Dermis microvascular lymphatic vessel endothelial cell (primary cell): Measurements from ENCODE around the gene KHDRBS2. TPM values are rescaled to one million over a fixed set of nuclear protein-coding genes. Genes with fewer than 3 reads are reported as not detected.

Experiments
- DNase-seq, 2 donors: peaks; one replicate each; pipeline versions ENCODE4 v3.0.0 to v3.0.0-alpha.2; 2010; ENCODE audit warnings: low read depth in 2 of 2
- total RNA-seq: library from RNA; depleted of rRNA; stranded (reverse); fragments of >200 nt; gene quantifications from 2 replicates; pipeline ENCODE4 v1.2.1, GENCODE V29; 2014

Gene KHDRBS2
- total RNA-seq, 1 donor from 2014 or later: not detected

DNA sequence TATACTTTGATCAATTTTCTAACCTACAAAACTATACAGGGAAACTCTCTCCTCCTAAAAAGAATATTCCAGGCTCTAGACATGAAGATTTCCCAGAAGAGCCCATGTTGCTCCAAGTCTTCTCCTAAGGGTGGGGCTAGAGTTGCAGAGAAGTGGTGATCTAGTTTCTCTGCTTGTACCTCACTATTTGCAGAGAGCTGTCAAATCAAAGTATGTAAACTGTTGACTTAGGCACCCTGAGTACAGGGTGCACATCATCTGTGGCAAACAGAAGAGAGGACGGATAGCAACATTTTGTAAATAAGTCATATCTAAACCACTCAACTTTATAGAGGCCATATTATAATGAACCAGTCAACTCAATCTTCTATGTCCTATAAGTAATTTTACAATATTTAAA is 250.1 kb downstream of the KHDRBS2 start:
- no peak for DNase-seq

DNA sequence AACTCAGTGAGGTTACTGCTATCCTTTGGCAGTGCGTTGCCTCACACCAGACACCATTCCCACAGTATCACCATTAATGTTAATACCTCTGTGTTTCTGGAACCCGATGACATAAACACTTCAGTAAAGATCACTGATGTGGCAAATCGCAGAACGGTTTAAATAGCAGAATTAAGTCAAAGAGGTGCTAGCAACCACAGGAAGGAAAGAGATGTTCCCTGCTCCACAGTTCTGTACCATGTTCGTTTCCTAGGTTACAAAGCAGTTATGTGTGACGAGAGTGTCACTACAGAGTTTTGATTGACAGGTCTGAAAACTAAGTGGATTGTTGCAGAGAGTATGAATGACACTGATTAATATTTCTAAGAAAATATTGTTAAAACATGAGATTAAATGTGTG is 272.3 kb downstream of the KHDRBS2 start:
- DNase-seq: no peak

DNA sequence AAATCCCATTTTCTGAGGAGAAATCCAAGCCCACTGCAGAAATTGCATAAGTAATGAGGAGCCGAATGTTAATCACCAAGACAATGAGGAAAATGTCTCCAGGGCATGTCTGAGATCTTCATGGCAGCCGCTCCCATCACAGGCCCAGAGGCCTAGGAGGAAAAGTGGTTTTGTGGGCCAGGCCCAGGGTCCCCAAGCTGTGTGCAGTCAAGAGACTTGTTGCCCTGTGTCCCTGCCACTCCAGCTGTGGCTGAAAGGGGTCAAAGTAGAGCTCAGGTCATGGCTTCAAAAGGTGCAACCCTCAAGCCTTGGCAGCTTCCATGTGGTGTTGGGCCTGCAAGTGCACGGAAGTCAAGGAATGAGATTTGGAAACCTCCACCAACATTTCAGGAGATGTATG is 276.6 kb downstream of the KHDRBS2 start:
- DNase-seq: no peak

DNA sequence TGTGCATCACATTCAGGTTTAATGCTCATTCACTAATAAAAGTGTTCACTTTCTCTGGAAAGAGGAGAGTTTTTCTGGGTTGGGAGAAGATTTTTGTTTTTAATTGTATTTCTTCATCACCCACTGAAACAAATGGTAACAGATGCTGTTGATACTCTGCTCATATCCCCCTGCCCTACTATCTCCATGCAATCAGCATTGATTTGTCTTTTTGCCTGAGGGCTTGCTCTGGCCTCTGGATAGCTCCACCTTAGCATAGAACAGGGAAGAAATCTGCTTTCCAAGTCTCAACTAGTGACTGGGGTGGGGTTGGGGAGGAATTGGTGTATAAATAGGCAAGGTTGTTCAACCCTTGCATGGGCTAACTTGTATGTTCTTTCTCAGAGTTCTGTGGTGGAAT is 296.4 kb downstream of the KHDRBS2 start:
- no peak for DNase-seq

DNA sequence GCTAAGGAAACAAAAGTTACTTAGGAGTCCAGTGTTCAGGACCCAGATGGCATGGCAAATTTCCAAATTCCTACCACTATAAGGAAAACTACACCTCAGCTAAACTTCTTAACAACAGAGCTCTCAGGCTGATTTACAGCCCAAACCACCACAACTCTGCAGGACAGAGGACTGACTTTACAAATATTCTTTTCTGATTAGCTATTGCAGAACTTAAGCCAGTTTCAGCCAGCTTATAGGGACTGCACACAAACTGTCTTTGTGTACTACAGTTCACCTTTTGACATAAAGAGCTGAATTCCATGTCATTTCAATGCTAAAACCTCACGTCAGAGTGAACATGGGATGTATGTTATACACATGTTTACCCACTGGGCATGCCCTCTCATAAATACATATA is 305.4 kb downstream of the KHDRBS2 start:
- DNase-seq: no peak

DNA sequence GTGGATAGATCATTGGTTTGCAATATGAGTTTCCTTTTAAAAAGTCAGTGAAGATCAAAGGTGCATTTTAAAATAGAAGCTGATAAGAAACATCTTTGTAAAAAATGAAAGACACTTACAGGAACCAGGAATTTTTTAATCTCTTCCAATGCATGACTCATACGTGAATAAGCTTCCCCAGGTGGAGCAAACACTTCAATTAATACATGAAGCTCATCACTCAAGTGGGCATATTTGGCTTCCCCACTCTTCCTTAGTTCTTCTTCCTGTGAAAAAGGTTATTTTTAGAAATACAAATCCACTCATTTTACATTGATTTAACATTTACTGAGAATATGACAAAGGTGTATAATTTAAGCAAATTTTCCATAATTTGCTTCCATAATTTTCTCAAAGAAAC is 308.1 kb downstream of the KHDRBS2 start:
- DNase-seq: no peak

DNA sequence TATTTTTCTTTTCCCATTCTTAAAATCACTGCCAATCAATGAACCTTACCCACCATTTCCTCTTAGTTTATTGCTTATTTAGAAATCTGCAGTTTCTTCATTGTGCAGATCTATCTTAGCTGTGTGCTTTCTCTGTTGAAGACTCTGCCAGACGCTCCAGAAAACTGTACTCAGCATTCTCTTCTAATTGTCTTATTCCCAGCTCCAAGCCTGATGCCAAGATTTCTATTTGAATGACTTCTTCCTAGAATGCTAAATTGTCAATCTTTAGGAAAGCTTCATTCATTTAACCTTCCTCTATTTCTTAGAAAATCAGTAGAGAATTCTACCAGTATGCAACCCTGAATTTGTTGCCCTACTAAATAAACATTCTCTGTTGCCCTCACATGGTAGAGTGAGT is 308.9 kb downstream of the KHDRBS2 start:
- no peak for DNase-seq

DNA sequence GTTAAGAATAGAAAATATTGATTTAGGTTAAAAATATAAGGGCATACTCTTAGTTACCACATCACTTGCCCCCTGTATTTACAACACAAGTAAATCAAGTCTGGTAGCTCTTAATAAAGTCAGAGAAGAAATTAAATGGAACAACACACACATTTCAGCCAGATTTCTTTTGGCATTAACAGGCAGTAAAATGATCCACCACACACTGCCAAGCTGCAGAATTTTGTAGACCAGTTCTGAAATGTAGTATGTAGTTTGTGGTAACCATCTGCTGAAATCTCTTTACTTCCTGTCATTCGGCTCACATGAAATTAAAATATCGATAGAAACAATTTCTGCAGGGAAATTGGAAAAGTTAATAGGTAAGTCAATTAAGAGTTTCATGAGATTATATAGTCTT is 326.8 kb downstream of the KHDRBS2 start:
- DNase-seq: no peak

DNA sequence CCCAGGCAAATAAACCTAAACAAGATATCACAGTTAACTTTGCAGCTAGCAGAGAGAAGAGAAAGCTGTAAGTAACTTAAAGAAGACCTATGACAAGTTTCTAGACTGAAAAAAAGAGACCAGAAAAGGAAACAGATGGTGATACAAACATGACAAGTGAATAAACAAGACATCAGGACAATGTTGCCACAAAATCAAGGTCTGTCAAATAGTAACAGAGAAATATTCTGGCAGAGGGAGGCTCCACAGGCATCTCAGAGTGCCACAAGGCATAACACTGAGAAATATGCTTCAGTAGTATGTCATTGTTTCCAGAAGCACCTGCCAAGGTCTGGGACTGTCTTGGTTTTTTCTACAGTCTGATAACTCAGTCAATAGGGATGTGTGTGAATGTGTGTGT is 332.2 kb downstream of the KHDRBS2 start:
- no peak for DNase-seq

DNA sequence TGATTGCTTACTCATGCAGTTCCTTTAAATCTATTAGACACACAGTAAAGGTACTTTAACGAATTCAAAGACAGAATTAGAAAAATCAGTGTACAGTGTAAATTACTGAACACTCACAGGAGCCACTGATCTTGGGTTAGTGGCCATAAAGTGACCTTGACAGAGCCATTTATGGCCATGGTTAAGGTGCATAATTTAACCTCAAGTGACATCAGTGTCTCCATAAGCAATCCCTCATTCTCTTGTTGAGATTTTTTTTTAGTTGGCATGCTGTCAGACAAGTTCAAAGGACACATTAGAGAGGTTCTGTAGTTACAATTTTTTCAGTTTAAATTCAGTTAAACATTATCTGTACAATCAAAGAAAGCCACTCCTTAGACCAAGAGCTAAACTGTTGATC is 334.4 kb downstream of the KHDRBS2 start:
- DNase-seq: no peak

DNA sequence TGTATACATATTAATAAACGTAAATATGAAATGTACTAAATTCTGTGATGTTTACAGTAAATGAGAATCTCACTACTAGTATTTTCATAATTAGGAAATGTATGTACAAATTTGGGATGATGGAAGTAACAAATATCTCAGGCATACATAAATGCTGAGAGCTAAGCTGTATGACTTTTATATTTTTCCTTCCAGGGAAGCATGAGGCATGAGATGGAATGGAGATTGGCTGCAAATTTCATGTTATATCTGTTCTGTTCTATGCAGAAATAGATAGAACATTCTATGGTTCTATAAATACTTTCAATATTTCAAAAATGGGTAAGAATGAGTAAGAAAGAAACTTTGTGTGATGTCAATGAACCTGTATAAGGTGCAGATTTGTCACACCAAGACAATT is 335.2 kb downstream of the KHDRBS2 start:
- DNase-seq: no peak

DNA sequence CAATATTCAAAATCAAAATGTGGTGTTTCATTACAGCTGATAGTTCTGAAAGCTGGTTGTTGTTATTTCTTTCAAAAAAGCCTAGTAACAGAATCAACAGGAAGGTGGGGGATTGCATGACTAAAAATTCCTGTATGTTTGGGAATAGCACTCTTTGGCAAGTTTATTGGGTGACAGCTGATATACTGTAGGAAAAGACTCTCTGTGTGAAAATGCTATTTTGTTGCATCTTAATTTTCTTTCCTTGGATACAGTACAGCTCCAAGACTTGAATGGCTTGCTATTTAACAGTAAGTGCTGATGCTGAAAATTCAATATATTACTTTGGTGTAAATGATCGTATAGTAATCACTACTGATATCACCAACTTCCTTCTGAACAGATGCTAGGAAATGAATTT is 336.1 kb downstream of the KHDRBS2 start:
- DNase-seq: no peak

DNA sequence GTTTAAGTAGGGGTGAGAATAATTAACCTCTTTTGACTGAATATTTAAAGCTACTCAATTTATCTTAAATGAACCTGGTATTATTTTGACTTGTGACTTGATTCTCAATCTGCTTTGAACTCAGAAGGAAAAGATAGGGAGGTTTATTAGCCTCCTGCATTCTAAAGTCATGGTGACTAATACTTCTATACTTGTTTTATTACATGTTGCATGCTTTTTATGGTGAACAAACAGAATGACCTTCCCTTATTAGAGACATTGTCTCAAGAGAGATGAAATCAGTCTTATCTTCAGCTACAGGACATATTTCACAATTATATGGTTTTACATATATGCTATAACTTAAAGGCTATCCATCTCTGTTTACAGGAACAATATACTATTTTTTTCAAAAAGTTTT is 336.9 kb downstream of the KHDRBS2 start:
- DNase-seq: no peak

DNA sequence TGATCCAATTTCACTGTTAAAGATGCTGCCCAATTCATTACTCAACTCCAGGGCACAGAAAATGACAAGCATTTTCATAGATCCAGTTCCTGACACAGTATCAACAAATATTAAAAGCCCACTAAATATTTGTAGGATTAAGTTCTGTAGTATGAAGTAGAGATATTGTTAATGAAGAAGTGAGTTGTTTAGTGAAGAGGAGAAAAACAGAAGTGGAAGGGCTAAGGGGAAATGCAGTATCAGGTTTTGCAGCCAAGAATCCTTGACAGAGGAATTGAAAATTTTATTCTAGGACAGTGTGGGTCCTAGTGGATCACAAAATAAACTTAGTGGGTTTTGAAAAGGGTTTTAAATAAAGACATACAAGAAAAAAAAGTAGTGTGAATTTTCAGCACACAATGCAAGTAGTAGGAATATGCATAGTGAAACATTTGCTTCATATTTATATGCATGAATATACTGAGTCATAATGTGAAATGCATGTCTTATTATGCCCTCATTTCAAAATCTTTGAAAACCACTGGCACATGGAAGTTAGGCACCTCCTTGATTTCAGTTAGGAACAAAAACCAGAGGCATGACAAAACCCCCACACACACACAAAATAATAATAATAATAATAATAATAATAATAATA is 338.6 kb downstream of the KHDRBS2 start:
- DNase-seq: no peak

DNA sequence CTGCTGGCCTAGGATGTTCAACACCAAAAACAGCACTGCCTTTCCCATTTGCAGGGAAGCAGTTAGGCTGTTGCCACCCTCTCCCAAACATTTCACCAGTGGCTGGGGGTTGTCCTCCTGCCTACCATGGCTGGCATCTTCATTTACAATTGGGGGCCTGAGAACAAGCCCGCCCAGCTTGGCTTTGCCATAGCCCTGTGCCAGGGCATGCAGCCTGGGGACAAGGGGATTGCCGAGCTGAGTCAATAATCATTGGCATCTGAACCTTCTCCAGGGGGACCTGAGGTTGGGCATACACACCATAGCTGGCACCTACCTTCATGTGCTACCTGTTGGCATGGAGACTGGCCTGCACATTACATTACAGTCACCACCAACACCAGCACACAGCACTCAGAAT is 345.1 kb downstream of the KHDRBS2 start:
- DNase-seq: no peak

DNA sequence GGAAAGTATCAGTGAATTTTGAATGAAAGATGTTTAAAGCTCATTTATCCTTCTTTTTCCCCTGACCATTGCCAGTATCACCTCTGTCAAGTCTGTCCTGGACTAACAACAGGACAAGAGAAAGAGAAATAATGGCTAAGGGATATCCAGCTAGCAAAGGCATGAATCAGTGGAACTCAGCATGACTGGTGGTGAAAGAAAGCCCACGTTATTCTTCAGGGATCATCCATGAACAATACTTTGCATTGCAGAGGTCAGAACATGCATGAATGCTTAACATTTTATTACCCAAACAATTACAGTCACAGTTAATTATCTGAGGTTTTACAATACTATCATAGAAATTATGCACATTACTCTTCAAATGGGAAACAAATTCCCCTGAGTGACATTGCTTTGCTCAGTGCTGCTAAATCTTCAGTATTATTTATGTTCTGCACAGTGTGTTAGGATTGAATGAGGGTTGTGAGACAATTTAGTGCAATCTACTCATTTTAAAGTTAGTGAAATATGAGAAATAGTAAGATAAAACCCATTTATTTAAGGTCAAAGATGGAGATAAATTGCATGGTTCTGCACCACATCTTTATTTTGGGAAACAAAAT is 350.7 kb downstream of the KHDRBS2 start:
- DNase-seq: no peak

DNA sequence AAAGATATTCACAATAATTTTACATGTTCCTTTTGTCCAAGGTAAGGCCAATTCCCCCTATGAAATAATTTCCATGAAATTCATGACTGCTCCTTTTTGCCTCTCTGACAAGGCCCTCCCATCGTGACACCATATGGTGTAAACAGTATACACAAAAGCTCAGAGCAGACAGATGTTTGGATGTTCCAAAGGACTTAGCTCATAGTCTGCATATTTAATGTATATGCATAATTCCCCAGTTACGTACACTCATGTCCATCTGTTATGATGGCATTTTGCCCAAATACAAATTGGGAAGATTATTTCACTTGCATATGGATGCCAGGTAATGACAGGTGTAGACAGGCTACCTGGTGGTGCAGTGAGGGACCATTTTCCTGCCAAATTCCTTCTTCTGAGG is 376.5 kb downstream of the KHDRBS2 start:
- DNase-seq: no peak

DNA sequence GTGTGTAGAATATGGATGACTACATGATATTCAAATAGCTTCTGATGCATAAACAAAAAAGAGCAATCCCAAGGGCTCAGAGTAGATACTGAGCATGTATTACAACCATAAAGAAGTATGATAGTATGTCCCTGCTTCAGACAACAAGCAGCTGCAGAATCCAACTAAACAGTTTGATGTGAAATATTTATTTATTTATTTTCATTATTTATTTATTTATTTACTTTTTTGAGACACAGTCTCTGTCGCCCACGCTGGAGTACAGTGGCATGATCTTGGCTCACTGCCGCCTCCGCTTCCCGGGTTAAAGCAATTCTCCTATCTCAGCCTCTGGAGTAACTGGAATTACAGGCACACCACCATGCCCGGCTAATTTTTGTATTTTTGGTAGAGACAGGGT is 384.3 kb downstream of the KHDRBS2 start:
- DNase-seq: no peak

DNA sequence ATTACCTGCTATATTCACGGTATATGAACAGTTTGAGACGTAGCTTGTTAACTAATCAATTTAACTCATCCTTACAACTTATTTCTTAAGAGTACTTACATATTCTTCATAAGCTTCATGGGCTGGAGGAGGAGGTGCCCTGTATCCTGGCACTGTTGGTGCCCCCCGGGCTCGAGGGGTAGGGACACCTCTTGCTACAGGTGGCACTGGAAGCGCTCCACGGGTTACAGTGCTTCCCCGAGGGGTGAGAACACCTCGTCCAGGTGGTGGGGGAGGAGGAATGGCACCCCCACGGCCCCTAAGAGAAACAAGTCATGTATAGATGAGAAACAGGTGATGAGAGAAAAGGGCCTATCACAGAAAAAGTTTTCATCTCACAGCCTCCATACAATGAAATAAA is 391.5 kb downstream of the KHDRBS2 start:
- DNase-seq: no peak

DNA sequence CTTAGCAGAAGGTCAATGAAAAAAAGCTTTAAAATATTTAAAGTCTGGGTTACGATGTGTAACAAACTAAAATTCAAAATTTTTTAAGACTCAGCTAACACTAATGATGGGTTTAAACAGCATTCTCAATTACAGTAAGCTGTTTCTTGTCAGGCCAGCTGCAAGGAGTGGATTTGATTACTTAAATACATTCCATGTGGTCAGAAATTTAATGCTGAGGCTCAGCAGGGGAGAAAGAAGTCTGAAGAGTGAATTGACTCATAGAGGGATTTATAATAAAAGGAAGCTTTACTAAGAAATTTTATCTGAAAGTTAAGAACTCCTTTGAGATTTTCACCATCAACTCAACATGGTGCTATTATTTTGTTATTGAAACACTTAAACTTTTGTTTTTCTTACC is 398.6 kb downstream of the KHDRBS2 start:
- DNase-seq: no peak

DNA sequence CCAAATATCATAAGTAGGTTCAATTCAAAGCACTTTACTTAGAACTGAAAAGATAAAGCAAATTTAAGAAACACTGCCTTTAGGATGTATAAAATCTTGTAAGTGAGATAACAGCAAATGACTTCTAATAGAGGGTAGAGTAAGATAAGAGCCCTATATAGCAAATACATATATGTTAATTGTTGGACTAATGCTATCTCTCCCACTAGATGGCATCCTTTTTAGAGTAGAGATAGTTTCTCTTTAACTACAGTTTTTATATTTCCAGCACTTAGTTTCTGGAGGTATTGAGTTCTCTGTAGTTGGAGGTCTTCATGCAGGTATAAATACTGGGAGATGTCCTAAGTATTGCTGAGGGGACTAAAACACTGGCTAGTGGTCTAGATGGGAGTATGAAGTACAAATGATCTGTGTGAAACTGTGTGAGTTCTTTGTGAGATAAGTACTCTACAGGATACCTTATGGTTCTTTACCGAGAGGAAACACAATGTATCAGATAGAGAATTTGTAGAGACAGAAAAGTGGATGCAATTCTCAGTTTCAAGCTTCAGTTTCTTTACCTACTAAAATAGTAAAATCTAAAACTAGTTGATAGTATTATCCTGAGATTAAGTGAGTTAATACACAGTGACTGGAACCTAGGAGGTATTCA is 399.3 kb downstream of the KHDRBS2 start:
- DNase-seq: no peak

DNA sequence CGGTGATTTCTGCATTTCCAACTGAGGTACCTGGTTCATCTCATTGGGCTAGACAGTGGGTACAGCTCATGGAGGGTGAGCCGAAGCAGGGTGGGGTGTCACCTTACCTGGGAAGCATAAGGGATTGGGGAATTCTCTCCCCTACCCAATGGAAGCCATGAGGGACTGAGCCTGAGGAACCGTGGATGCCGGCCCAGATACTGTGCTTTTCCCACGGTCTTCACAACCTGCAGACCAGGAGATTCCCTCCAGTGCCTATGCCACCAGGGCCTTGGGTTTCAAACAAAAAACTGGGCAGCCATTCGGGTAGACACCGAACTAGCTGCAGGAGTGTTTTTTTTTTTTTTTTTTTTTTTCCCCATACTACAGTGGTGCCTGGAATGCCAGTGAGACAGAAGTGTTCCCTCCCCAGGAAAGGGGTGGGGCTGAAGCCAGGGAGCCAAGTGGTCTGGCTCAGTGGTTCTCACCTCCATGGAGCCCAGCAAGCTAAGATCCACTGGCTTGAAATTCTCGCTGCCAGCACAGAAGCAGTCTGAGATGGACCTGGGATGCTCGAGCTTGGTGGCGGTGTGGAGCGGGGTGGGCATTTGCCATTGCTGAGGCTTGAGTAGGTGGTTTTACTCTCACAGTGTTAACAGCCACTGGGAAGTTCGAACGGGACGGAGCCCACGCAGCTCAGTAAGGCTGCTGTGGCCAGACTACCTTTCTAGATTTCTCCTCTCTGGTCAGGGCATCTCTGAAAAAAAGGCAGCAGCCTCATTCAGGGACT is 416.2 kb downstream of the KHDRBS2 start:
- no peak for DNase-seq
